DMS 273 (cell line): ENCODE measurements around the gene GNAI2.

ENCODE experiments used
- DNase-seq: peaks from one replicate; lab custom pipeline; 2025; ENCODE audit not compliant: unreplicated experiment; lab: John Stamatoyannopoulos, UW

The GNAI2 gene

GRCh38 chr3:50235716-50236483 lies at the start of gene GNAI2:
GNAI2 (plus strand) TSS chr3:50236204; CDS start chr3:50236336, 132 bp downstream.
- peak; percentile 98 for DNase-seq

GRCh38 chr3:50187750-50188149 lies 48.3 kb upstream of the GNAI2 start:
- DNase-seq: no peak

- DNase-seq: peak; percentile 87
Observed at GRCh38 chr3:50189274-50189673, 46.7 kb upstream of the GNAI2 start.

GRCh38 chr3:50189989-50190388 lies 46.0 kb upstream of the GNAI2 start:
- DNase-seq: no peak

- no peak for DNase-seq
Observed at GRCh38 chr3:50190936-50191660, 44.9 kb upstream of the GNAI2 start, which contains the start of gene GNAT1. GNAT1 (plus strand) TSS chr3:50191610; CDS start chr3:50191726, 116 bp downstream.

GRCh38 chr3:50192124-50192523 lies 43.9 kb upstream of the GNAI2 start:
- no peak for DNase-seq

GRCh38 chr3:50192689-50193141 lies 43.3 kb upstream of the GNAI2 start:
- DNase-seq: peak; percentile 79

GRCh38 chr3:50193286-50193685 lies 42.7 kb upstream of the GNAI2 start:
- no peak for DNase-seq

GRCh38 chr3:50193746-50194127 lies 42.3 kb upstream of the GNAI2 start:
- no peak for DNase-seq

GRCh38 chr3:50194128-50194902 lies 41.7 kb upstream of the GNAI2 start:
- DNase-seq: peak; percentile 81

- no peak for DNase-seq
Observed at GRCh38 chr3:50194903-50195500, 41.0 kb upstream of the GNAI2 start.

GRCh38 chr3:50195501-50196252 lies 40.3 kb upstream of the GNAI2 start:
- DNase-seq: no peak

GRCh38 chr3:50196253-50196801 lies 39.7 kb upstream of the GNAI2 start:
- no peak for DNase-seq

- DNase-seq: no peak
Observed at GRCh38 chr3:50201573-50202315, 34.3 kb upstream of the GNAI2 start.

GRCh38 chr3:50202353-50203112 lies 33.5 kb upstream of the GNAI2 start:
- DNase-seq: no peak

GRCh38 chr3:50203113-50203808 lies 32.7 kb upstream of the GNAI2 start:
- DNase-seq: no peak

GRCh38 chr3:50203809-50204803 lies 31.9 kb upstream of the GNAI2 start:
- DNase-seq: no peak
